ENCODE data around the gene LRRC23. TPM values are rescaled to one million over a fixed set of nuclear protein-coding genes. Genes with fewer than 3 reads are reported as not detected.

LRRC23 gene
- total and polyA plus RNA-seq, 9 of the 15 experiments (the other 6 are each of a cell fraction or from before 2014, with no cell fraction given): 2.2 to 7.0 (median 3.0) TPM

DNA sequence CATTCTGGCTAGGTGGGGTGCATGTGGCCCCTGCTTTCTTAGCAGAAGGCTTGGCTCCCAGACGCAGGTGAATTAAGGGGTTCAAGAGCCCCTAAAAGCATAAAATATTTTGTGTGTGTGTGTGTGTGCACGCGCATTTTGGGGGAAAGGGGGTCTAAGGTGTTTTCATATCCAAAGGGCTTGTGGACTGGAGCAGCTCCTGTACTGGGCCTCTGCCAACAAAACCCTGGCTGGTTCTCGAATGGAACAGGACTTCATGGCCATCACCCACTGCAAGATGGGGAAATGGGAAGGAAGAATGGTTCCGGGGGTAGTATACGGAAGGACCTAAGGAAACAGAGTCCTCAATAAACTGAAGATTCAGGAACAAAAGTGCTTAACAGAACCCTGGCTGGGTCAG, 19.2 kb downstream of the LRRC23 start (continued):
- TF ChIP-seq ZNF592 (IDR thresholded peaks at IDR 0.05) (no peak), CEBPB (tag; IDR thresholded peaks at IDR 0.05) (no peak), ZNF551 (CRISPR knock-in tag; IDR thresholded peaks at IDR 0.05) (no peak), ZNF263 (CRISPR knock-in tag; IDR thresholded peaks at IDR 0.05; ENCODE audit: borderline replicate concordance) (no peak)
- TF ChIP-seq, protein P1, sequence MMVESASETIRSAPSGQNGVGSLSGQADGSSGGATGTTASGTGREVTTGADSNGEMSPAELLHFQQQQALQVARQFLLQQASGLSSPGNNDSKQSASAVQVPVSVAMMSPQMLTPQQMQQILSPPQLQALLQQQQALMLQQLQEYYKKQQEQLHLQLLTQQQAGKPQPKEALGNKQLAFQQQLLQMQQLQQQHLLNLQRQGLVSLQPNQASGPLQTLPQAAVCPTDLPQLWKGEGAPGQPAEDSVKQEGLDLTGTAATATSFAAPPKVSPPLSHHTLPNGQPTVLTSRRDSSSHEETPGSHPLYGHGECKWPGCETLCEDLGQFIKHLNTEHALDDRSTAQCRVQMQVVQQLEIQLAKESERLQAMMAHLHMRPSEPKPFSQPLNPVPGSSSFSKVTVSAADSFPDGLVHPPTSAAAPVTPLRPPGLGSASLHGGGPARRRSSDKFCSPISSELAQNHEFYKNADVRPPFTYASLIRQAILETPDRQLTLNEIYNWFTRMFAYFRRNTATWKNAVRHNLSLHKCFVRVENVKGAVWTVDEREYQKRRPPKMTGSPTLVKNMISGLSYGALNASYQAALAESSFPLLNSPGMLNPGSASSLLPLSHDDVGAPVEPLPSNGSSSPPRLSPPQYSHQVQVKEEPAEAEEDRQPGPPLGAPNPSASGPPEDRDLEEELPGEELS (CRISPR knock-in tag; IDR thresholded peaks at IDR 0.05; ENCODE audit: borderline replicate concordance): no peak
